HEK293 (cell line): Measurements from ENCODE around the gene METTL8.

Experiments used
- CTCF ChIA-PET: fragments of 350-600 bp; formaldehyde crosslinking; extraction: SDS; loops from one replicate; lab custom pipeline; 2021; ENCODE audit warnings: antibody characterized with exemption; lab: Yijun Ruan, JAX
- POLR2A ChIA-PET: fragments of 300-600 bp; formaldehyde crosslinking; extraction: SDS; loops from one replicate; lab custom pipeline; 2020; ENCODE audit warnings: antibody characterized with exemption, inconsistent platforms; lab: Yijun Ruan, JAX
- H3K27ac ChIP-seq: fragments of 200-500 bp; sonication (Bioruptor generic); 2 replicates; pipeline ENCODE4 v1.5.1; 2014; ENCODE audit warnings: low read depth, low read length, control low read depth, inconsistent platforms; ENCODE audit errors: extremely low read depth
- H3K36me3 ChIP-seq, 2 experiments: fragments of 200-500 bp in 1 of 2; sonication (Bioruptor generic) in 1 of 2; 1 replicate in 1 of 2; 2 replicates in 1 of 2; pipeline ENCODE4 v1.5.1; 2014 to 2017; ENCODE audit warnings: inconsistent platforms in 2 of 2, low read length in 2 of 2; ENCODE audit not compliant: control insufficient read depth in 2 of 2, insufficient read depth in 1 of 2
- H3K4me1 ChIP-seq: fragments of 200-500 bp; sonication (Bioruptor generic); 2 replicates; pipeline ENCODE4 v1.5.1; 2014; ENCODE audit warnings: mild to moderate bottlenecking, low read length, inconsistent platforms; ENCODE audit not compliant: control insufficient read depth, insufficient read depth
- H3K4me3 ChIP-seq: 2 replicates; pipeline ENCODE4 v1.5.1; 2011; ENCODE audit warnings: low read depth, mild to moderate bottlenecking, control low read depth, low read length, moderate library complexity
- H3K9me3 ChIP-seq: fragments of 200-500 bp; sonication (Bioruptor generic); 2 replicates; pipeline ENCODE4 v1.5.1; 2014; ENCODE audit warnings: low read depth, low read length, inconsistent platforms; ENCODE audit not compliant: control insufficient read depth, insufficient read depth
- KLF1 ChIP-seq: fragments of 450-650 bp; formaldehyde crosslinking; IDR thresholded peaks from 2 replicates; pipeline ENCODE4 v1.5.1; 2016; ENCODE audit warnings: missing biosample characterization, missing genetic modification characterization
- OSR2 ChIP-seq: fragments of 450-650 bp; formaldehyde crosslinking; IDR thresholded peaks from 2 replicates; pipeline ENCODE4 v1.5.1; 2016; ENCODE audit warnings: missing biosample characterization, missing genetic modification characterization
- RBAK ChIP-seq: fragments of 450-650 bp; formaldehyde crosslinking; IDR thresholded peaks from 2 replicates; pipeline ENCODE4 v1.5.1; 2016; ENCODE audit warnings: missing biosample characterization, missing genetic modification characterization
- TCF7L2 ChIP-seq: IDR thresholded peaks from 2 replicates; pipeline ENCODE4 v1.6.1; 2011; ENCODE audit warnings: low read depth, mild to moderate bottlenecking, inconsistent platforms, low read length, moderate library complexity, borderline replicate concordance
- WT1 ChIP-seq: fragments of 450-650 bp; formaldehyde crosslinking; IDR thresholded peaks from 2 replicates; pipeline ENCODE4 v1.5.1; 2016; ENCODE audit warnings: missing biosample characterization, missing genetic modification characterization
- ZBTB17 ChIP-seq: fragments of 450-650 bp; formaldehyde crosslinking; IDR thresholded peaks from 2 replicates; pipeline ENCODE4 v1.5.1; 2016; ENCODE audit warnings: missing biosample characterization, missing genetic modification characterization
- ZBTB8A ChIP-seq: fragments of 450-650 bp; formaldehyde crosslinking; IDR thresholded peaks from 2 replicates; pipeline ENCODE4 v1.5.1; 2016; ENCODE audit warnings: missing biosample characterization, missing genetic modification characterization
- ZNF174 ChIP-seq: fragments of 450-650 bp; formaldehyde crosslinking; IDR thresholded peaks from 2 replicates; pipeline ENCODE4 v1.5.0; 2017; ENCODE audit warnings: missing biosample characterization, mild to moderate bottlenecking, missing genetic modification characterization
- ZNF239 ChIP-seq: fragments of 450-650 bp; formaldehyde crosslinking; IDR thresholded peaks from 2 replicates; pipeline ENCODE4 v1.5.1; 2016; ENCODE audit warnings: missing biosample characterization, missing genetic modification characterization
- ZNF24 ChIP-seq: fragments of 450-650 bp; formaldehyde crosslinking; IDR thresholded peaks from 2 replicates; pipeline ENCODE4 v1.5.1; 2016; ENCODE audit warnings: missing biosample characterization, missing genetic modification characterization
- ZNF248 ChIP-seq: fragments of 450-650 bp; formaldehyde crosslinking; IDR thresholded peaks from 2 replicates; pipeline ENCODE4 v1.5.1; 2017; ENCODE audit warnings: missing biosample characterization, missing genetic modification characterization
- ZNF48 ChIP-seq: fragments of 450-650 bp; formaldehyde crosslinking; IDR thresholded peaks from 2 replicates; pipeline ENCODE4 v1.5.1; 2016; ENCODE audit warnings: missing biosample characterization, missing genetic modification characterization
- ZNF555 ChIP-seq: fragments of 450-650 bp; formaldehyde crosslinking; conservative IDR thresholded peaks from 2 replicates; pipeline ENCODE4 v1.5.1; 2017; ENCODE audit warnings: missing biosample characterization, mild to moderate bottlenecking, missing genetic modification characterization, inconsistent platforms
- ZNF626 ChIP-seq: fragments of 450-650 bp; sonication (Bioruptor Pico); formaldehyde crosslinking; IDR thresholded peaks from 2 replicates; pipeline ENCODE4 v1.5.1; 2018; ENCODE audit warnings: missing biosample characterization, missing genetic modification characterization, inconsistent platforms
- ZNF747 ChIP-seq: fragments of 450-650 bp; formaldehyde crosslinking; IDR thresholded peaks from 2 replicates; pipeline ENCODE4 v1.5.1; 2016; ENCODE audit warnings: missing biosample characterization, missing genetic modification characterization
- TF ChIP-seq, protein P1 (sequence below): fragments of 450-650 bp; formaldehyde crosslinking; IDR thresholded peaks from 2 replicates; pipeline ENCODE4 v1.5.1; 2016; ENCODE audit warnings: missing biosample characterization, missing genetic modification characterization
- TF ChIP-seq, protein P2 (sequence below): fragments of 450-650 bp; formaldehyde crosslinking; IDR thresholded peaks from 2 replicates; pipeline ENCODE4 v1.5.1; 2017; ENCODE audit warnings: missing biosample characterization, missing genetic modification characterization
- TF ChIP-seq, protein P3 (sequence below): fragments of 450-650 bp; formaldehyde crosslinking; IDR thresholded peaks from 2 replicates; pipeline ENCODE4 v1.5.1; 2016; ENCODE audit warnings: missing biosample characterization, missing genetic modification characterization, borderline replicate concordance

METTL8 gene

DNA sequence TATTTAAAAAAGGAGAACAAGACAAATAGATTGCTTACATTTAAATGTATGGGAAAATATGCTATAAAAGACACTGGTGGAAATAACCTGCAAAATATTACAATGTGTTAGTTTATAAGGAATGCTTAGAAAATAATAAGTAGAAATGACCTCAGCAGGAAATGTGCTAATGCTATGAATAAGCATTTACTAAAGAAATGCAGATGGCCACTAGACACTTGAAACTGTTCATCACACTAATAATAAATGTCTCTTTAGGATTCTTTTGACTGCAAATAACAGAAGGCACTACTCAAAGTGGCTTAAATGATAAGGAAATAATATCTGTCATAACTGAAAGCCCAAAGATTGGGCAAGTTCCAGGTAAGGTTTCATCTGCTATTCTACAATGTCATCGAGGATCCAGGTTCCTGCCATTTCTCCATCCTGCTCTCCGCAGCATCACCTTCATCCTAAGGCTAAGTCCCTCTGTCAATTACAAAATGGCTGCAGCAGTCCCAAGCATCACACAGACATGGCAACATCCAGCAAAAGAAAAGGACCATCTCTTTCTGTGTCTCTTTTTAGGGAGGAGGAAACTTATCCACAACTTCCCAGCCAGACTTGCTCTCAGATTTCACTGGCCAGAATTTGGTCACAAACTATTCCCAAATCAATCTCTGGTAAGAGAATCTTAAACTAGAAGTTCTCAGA lies 21.9 kb downstream of the METTL8 start:
- CTCF ChIA-PET: interaction anchor here (0.6 kb wide), 1 partner anchor 342 kb away, joined by 3 read pairs; no protein-coding TSS in a partner anchor
- TF ChIP-seq OSR2 (tag by site-specific recombination) (no peak), ZNF626 (no peak), TCF7L2 (no peak), ZNF48 (no peak), KLF1 (tag by site-specific recombination) (no peak), ZBTB17 (tag by site-specific recombination) (no peak), WT1 (tag by site-specific recombination) (no peak), ZNF24 (no peak), ZBTB8A (no peak)
- TF ChIP-seq, protein P1, sequence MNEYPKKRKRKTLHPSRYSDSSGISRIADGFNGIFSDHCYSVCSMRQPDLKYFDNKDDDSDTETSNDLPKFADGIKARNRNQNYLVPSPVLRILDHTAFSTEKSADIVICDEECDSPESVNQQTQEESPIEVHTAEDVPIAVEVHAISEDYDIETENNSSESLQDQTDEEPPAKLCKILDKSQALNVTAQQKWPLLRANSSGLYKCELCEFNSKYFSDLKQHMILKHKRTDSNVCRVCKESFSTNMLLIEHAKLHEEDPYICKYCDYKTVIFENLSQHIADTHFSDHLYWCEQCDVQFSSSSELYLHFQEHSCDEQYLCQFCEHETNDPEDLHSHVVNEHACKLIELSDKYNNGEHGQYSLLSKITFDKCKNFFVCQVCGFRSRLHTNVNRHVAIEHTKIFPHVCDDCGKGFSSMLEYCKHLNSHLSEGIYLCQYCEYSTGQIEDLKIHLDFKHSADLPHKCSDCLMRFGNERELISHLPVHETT (tag by site-specific recombination): no peak
- Histone ChIP-seq H3K9me3 (no peaks in the 10 kb centered on the region), H3K36me3 (no peaks in the 10 kb centered on the region; a peak in 1 of 3 replicates), H3K4me3 (no peak overlapping the region), H3K4me1 (peaks cover 6% of the 10 kb centered on the region), H3K27ac (no peak overlapping the region)
- POLR2A ChIA-PET: no interaction called here

DNA sequence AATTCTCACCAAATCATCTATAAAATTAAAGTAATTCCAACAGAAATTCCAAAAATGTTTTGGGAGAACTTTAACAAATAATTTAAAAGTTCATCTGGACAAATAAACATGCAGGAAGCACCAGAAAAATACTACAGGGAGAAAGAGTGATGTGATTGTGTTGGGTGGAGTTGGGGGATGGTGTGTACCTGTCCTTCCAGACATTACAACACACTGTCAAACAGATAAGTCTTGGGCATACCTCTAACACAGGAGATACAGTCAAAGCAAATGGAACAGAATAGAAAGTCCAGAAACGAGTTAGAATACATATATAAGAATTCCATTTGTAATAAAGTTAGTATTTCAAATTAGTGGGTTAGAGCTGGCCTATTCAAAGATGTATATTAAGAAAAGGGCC lies 22.6 kb downstream of the METTL8 start:
- TF ChIP-seq, protein P2, sequence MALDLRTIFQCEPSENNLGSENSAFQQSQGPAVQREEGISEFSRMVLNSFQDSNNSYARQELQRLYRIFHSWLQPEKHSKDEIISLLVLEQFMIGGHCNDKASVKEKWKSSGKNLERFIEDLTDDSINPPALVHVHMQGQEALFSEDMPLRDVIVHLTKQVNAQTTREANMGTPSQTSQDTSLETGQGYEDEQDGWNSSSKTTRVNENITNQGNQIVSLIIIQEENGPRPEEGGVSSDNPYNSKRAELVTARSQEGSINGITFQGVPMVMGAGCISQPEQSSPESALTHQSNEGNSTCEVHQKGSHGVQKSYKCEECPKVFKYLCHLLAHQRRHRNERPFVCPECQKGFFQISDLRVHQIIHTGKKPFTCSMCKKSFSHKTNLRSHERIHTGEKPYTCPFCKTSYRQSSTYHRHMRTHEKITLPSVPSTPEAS (tag by site-specific recombination): no peak
- TF ChIP-seq ZNF174 (tag by site-specific recombination) (no peak), ZNF239 (no peak), RBAK (no peak), ZBTB8A (no peak), ZNF555 (tag by site-specific recombination) (no peak)
- TF ChIP-seq, protein P3, sequence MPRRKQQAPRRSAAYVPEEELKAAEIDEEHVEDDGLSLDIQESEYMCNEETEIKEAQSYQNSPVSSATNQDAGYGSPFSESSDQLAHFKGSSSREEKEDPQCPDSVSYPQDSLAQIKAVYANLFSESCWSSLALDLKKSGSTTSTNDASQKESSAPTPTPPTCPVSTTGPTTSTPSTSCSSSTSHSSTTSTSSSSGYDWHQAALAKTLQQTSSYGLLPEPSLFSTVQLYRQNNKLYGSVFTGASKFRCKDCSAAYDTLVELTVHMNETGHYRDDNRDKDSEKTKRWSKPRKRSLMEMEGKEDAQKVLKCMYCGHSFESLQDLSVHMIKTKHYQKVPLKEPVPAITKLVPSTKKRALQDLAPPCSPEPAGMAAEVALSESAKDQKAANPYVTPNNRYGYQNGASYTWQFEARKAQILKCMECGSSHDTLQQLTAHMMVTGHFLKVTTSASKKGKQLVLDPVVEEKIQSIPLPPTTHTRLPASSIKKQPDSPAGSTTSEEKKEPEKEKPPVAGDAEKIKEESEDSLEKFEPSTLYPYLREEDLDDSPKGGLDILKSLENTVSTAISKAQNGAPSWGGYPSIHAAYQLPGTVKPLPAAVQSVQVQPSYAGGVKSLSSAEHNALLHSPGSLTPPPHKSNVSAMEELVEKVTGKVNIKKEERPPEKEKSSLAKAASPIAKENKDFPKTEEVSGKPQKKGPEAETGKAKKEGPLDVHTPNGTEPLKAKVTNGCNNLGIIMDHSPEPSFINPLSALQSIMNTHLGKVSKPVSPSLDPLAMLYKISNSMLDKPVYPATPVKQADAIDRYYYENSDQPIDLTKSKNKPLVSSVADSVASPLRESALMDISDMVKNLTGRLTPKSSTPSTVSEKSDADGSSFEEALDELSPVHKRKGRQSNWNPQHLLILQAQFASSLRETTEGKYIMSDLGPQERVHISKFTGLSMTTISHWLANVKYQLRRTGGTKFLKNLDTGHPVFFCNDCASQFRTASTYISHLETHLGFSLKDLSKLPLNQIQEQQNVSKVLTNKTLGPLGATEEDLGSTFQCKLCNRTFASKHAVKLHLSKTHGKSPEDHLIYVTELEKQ: no peak
- POLR2A ChIA-PET: no interaction called here
- no peaks in the 10 kb centered on the region for H3K9me3 ChIP-seq
- no peak overlapping the region for H3K27ac ChIP-seq
- H3K36me3 ChIP-seq: no peaks in the 10 kb centered on the region; a peak in 1 of 3 replicates
- no peak overlapping the region for H3K4me3 ChIP-seq
- CTCF ChIA-PET: interaction anchor here (2.4 kb wide), 1 partner anchor 437 kb away, joined by 11 read pairs; no protein-coding TSS in a partner anchor
- peaks cover 6% of the 10 kb centered on the region for H3K4me1 ChIP-seq

DNA sequence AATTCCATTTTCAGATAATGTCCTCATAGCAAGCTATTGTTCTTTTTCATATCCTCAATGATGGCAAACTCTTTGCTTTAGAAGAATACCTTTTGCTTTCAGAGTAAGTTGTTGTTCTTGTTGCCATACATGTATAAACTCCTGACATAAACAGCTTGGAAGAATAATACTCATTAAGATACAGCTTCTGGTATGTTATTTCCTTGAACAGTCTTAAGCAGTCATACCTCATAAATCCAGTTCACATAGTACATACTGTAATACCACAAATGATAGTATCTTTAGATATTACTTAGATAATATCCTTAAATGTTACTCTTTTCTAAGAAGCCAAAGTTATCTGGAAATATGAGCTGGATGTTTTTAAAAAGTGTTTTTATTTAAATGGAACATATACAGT lies 23.2 kb downstream of the METTL8 start:
- no peak overlapping the region for H3K27ac ChIP-seq
- POLR2A ChIA-PET: no interaction called here
- CTCF ChIA-PET: interaction anchor here (0.5 to 2.4 kb wide), 2 partner anchors 327 to 437 kb away, joined by 3 to 11 read pairs; no protein-coding TSS in a partner anchor
- no peak for TF ChIP-seq ZNF248 (tag by site-specific recombination)
- no peak for TF ChIP-seq ZNF747 (tag by site-specific recombination)
- TF ChIP-seq, all 188 proteins: peak for 0
- no peaks in the 10 kb centered on the region for H3K9me3 ChIP-seq
- peaks cover 6% of the 10 kb centered on the region for H3K4me1 ChIP-seq
- no peak overlapping the region for H3K4me3 ChIP-seq
- H3K36me3 ChIP-seq: no peaks in the 10 kb centered on the region; a peak in 1 of 3 replicates
